ENCODE results near the gene TMED10.
A peak's percentile ranks its signal among the peaks of the same experiment; 100 is the strongest.

Gene TMED10

DNA sequence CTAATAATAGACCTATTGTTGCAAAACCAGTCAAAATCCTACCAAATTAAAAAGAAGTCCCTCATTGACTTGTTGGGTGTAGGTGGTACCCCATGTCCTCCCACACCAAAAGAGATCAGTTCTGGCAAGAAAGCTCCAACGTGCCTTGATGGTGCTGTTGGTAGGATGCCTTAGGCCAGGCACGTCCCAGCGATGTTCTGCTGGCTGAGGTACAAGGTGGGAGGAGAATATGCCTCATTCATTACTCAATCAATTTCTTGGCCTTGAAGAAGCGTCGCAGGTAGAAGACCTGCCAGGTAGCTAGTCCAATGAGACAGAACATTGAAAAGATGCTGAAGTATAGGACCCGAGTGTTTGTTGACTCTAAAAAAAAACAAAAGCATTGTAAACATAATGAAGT, 41.8 kb downstream of the TMED10 start:
- Histone ChIP-seq H3K4me3 (IDR thresholded peaks at IDR 0.05; ENCODE audit: insufficient read depth, low read depth, low read length) (no peak overlapping the region), H3K79me2 (ENCODE audit: insufficient read depth, low read depth) (peaks cover 7% of the 10 kb centered on the region; the same call in 1 of the 2 replicates), H3K27me3 (ENCODE audit: insufficient read depth, low read depth) (no peaks in the 10 kb centered on the region), H2AFZ (ENCODE audit: low read depth) (no peak overlapping the region), H3K4me2 (no peak overlapping the region), H3K4me1 (ENCODE audit: low read depth, poor library complexity, severe bottlenecking) (peaks cover 17% of the 10 kb centered on the region), H3K36me3 (ENCODE audit: insufficient read depth) (no peaks in the 10 kb centered on the region), H3K27ac (no peak overlapping the region), H3K9ac (no peak overlapping the region), H4K20me1 (ENCODE audit: insufficient read depth) (no peaks in the 10 kb centered on the region)
- TF ChIP-seq, protein P1, sequence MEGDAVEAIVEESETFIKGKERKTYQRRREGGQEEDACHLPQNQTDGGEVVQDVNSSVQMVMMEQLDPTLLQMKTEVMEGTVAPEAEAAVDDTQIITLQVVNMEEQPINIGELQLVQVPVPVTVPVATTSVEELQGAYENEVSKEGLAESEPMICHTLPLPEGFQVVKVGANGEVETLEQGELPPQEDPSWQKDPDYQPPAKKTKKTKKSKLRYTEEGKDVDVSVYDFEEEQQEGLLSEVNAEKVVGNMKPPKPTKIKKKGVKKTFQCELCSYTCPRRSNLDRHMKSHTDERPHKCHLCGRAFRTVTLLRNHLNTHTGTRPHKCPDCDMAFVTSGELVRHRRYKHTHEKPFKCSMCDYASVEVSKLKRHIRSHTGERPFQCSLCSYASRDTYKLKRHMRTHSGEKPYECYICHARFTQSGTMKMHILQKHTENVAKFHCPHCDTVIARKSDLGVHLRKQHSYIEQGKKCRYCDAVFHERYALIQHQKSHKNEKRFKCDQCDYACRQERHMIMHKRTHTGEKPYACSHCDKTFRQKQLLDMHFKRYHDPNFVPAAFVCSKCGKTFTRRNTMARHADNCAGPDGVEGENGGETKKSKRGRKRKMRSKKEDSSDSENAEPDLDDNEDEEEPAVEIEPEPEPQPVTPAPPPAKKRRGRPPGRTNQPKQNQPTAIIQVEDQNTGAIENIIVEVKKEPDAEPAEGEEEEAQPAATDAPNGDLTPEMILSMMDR (conservative IDR thresholded peaks at IDR 0.05; ENCODE audit: low read depth, low read length), result no peak

DNA sequence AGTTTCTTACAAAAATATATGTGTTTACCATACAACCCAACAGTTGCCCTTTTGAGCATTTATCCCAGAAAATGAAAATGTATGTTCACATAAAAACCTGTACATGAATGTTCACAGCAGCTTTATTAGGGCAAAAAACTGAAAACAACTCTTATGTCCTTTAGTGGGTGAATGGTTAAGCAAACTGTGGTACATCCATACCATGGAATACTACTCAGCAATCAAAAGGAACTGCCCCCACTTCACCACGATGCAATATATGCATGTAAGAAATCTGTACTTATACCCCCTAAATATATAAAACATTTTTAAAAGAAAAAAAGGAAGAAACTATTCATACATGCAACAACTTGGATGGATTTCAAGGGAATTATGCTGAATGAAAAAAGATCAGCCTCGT, 42.8 kb downstream of the TMED10 start:
- H2AFZ ChIP-seq (ENCODE audit: low read depth), result no peak overlapping the region
- peaks cover 14% of the 10 kb centered on the region for H3K4me1 ChIP-seq (ENCODE audit: low read depth, poor library complexity, severe bottlenecking)
- no peak overlapping the region for H3K9ac ChIP-seq
- H3K27me3 ChIP-seq (ENCODE audit: insufficient read depth, low read depth), result no peaks in the 10 kb centered on the region
- H4K20me1 ChIP-seq (ENCODE audit: insufficient read depth), result no peaks in the 10 kb centered on the region
- no peaks in the 10 kb centered on the region for H3K36me3 ChIP-seq (ENCODE audit: insufficient read depth)
- no peak overlapping the region for H3K4me3 ChIP-seq (IDR thresholded peaks at IDR 0.05; ENCODE audit: insufficient read depth, low read depth, low read length)
- H3K79me2 ChIP-seq (ENCODE audit: insufficient read depth, low read depth), result 0 out of 2 replicates have a peak, but pooled peaks cover 7% of the 10 kb centered on the region
- TF ChIP-seq, protein P1 (conservative IDR thresholded peaks at IDR 0.05; ENCODE audit: low read depth, low read length), result no peak
- no peak overlapping the region for H3K4me2 ChIP-seq
- no peak overlapping the region for H3K27ac ChIP-seq

DNA sequence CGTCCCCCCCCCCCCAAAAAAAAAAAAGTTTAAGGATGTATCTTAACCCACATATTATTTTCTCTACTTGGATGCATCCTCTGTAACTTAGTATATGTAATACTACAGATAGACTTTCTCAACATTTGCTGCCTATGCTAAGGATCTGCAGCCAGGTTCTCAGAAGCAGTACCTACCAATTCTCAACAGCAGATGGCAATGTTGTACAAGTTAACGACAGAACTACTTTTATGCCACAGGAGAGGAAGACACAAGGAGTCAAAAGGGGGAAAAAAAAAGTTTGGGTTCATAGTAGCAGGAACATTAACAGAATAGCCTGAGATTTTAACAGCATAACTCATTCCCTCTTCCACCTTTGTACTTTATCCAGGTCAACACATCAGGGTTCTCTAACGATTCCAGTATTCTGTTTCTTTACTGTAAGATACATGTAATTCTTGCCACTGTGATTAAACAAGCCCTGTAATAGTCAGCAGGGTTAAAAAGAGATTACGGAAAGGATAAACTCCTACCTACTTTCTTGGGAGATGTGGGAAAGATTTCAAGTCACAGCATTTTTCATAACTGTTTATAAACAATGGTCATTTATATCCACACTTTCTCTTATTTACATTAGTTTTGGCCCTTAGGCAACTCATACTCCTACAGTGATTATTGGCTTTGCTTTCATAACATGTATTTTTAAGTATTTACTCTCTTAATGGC, 43.9 kb downstream of the TMED10 start:
- no peaks in the 10 kb centered on the region for H3K27me3 ChIP-seq (ENCODE audit: insufficient read depth, low read depth)
- H3K79me2 ChIP-seq (ENCODE audit: insufficient read depth, low read depth), result no peaks in the 10 kb centered on the region
- H3K27ac ChIP-seq, result no peak overlapping the region
- no peak overlapping the region for H3K4me3 ChIP-seq (IDR thresholded peaks at IDR 0.05; ENCODE audit: insufficient read depth, low read depth, low read length)
- H3K36me3 ChIP-seq (ENCODE audit: insufficient read depth), result no peaks in the 10 kb centered on the region
- no peak overlapping the region for H3K4me2 ChIP-seq
- H3K4me1 ChIP-seq (ENCODE audit: low read depth, poor library complexity, severe bottlenecking), result peaks cover 12% of the 10 kb centered on the region
- H4K20me1 ChIP-seq (ENCODE audit: insufficient read depth), result no peaks in the 10 kb centered on the region
- no peak overlapping the region for H3K9ac ChIP-seq
- TF ChIP-seq, protein P1 (conservative IDR thresholded peaks at IDR 0.05; ENCODE audit: low read depth, low read length), result peak; percentile 70
- H2AFZ ChIP-seq (ENCODE audit: low read depth), result no peak overlapping the region

DNA sequence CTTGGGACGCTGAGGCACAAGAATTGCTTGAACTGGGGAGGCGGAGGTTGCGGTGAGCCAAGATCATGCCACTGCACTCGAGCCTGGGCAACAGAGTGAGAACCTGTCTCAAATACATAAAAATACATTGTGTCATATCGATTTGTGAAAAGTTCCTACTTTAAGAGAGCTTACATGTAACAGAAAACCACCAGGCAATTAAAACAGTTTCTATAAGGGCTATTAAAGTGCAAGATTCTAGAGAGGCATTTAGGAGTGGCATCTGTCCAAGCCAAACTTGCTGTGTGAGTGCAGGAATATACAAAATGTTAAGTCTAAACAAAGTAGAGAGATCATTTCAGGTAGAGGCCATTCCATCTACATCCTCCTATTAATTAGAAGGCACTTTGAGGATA, 47.8 kb downstream of the TMED10 start:
- H3K79me2 ChIP-seq (ENCODE audit: insufficient read depth, low read depth), result 0 out of 2 replicates have a peak, but pooled peaks cover 4% of the 10 kb centered on the region
- no peaks in the 10 kb centered on the region for H3K27me3 ChIP-seq (ENCODE audit: insufficient read depth, low read depth)
- no peaks in the 10 kb centered on the region for H3K36me3 ChIP-seq (ENCODE audit: insufficient read depth)
- peaks cover 20% of the 10 kb centered on the region for H3K4me1 ChIP-seq (ENCODE audit: low read depth, poor library complexity, severe bottlenecking)
- TF ChIP-seq, protein P1 (conservative IDR thresholded peaks at IDR 0.05; ENCODE audit: low read depth, low read length), result no peak
- H3K9ac ChIP-seq, result no peak overlapping the region
- H2AFZ ChIP-seq (ENCODE audit: low read depth), result no peak overlapping the region
- no peaks in the 10 kb centered on the region for H4K20me1 ChIP-seq (ENCODE audit: insufficient read depth)
- no peak overlapping the region for H3K27ac ChIP-seq
- no peak overlapping the region for H3K4me3 ChIP-seq (IDR thresholded peaks at IDR 0.05; ENCODE audit: insufficient read depth, low read depth, low read length)
- no peak overlapping the region for H3K4me2 ChIP-seq
